Dedifferentiated amniotic fluid mesenchymal stem cell (primary cell): Measurements from ENCODE around the gene SEC14L1.
"Not testable (repeated sequence)": the region's sequence is repeated elsewhere in the genome, so short reads cannot be mapped to it uniquely, and the experiment has no call there.

Source experiments
- DNase-seq: peaks from one replicate; pipeline ENCODE4 v3.0.0-alpha.2; 2016; ENCODE audit errors: extremely low spot score

SEC14L1 gene

GRCh38 chr17:77237232-77238008 is 96.7 kb downstream of the SEC14L1 start:
- no peak for DNase-seq

- no peak for DNase-seq
These were observed 100.2 kb downstream of the SEC14L1 start for GRCh38 chr17:77240976-77241375.

- no peak for DNase-seq
These were observed 101.5 kb downstream of the SEC14L1 start for GRCh38 chr17:77242118-77242851.

DNA sequence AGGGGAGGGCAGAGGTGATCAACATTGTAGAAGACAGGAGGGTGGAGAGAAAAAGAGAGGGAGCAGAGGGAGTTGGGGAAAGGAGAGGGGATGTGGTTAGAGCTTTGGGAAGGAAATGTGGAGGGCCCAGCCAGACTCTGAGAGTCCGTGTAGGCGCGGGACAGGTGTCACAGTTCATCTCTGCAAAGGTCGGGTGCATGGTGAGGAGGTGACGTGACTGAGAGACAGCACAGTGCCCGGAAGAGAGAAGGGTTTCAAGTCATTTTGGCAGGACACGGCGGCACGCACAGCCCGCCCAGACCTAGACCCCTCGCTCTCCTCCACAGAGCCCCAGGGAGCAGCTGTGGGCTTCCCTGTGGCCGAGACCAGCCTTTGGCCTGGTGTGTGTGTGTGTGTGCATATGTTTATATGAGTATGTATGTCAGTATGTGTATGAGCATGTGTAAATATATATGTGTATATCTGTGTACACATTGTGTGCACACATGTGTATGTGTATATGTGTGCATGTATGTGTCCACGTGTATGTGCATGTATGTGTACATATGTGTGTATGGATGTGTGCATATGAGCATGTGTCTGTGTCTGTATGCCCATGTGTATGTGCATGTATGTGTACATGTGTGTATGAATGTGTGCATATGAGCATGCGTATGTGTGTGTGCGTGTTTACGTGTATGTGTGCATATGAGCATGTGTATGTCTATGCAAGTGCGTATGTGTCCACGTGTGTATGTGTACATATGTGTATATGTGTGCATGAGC is 104.6 kb downstream of the SEC14L1 start:
- DNase-seq, result no peak

DNA sequence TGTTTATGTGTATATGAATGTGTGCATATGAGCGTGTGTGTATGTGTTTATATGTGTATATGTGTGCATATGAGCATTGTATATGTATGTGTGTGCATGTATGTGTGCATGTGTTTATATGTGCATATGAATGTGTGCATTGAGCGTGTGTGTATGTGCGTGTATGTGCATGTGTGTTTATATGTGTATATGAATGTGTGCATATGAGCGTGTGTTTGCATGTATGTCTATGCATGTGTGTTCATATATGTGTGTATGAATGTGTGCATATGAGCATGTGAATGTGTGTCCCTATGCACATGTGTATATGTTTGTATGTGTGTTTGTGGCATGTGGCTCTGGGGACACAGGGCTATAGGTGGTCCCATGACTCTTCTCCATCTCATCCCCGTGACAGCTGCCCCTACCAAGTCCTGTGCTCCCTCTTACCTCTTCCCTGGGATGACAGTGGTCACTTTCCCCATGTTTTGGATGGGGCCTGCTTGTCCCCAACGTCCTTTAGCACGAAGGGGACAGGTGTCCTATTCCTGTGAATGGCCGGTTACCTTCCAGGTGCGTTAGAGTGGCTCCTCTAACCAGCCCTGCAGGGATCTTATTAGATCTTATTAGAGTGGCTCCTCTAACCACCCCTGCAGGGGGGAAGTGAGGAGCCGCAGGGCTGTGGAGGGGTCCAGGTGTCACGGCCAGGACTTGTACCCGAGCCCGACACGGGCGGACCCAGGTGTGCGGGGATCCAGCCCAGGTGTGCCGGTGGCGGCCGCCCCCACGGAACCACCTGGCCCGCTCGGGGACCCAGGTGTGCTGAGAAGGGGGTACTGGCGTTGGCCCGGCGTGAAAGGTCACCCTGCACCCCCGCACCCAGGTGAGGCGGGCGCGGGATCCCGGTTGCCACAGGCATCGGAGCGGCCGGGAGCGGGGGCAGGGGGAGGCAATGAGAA is 105.6 kb downstream of the SEC14L1 start:
- DNase-seq, result no peak

GRCh38 chr17:77247048-77247541 is 106.3 kb downstream of the SEC14L1 start:
- DNase-seq, result peak; percentile 58

GRCh38 chr17:77247609-77248008 is 106.8 kb downstream of the SEC14L1 start:
- DNase-seq, result no peak

DNA sequence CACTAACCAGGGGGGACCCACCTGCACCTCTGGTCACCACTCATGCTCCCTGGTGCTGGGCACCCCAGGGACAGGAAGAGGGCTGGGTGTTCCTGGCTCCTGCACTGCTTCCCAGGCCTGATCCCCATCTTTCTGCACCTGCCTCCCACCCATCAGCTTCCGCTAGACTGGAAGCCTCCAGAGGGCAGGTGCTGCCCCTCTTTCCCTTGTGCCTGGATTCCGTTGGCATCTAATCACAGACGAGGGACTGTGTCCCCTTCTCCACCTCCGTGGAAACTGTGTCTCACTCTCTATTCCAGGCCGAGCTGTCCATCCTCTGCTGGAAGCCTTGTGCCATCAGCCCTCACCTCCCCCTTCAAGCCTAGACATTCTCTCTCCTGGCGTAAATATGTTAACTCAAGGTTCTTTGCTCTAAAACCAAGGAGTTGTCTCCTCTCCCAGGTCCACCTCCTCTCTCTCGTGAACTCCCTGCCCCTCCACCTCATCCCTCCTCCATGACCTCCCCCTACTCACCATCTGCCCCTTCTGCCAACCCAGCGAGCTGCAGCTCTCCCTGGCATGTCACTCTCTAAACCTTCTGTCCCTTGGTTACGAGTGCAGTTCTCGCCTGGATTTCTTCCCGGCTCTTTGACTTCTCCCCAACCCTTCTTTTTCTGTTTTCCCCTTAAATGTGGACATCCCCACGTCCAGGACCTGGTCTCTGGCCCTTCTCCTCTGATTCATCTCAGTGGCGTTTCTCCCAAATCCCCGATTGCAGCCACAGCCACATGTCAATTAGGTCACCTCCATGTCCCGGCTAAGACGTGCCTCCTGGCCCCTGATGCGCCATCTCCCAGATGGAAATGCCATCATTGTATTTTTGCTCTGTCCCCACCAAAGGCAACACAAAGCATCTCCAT is 107.7 kb downstream of the SEC14L1 start:
- DNase-seq, result no peak

DNA sequence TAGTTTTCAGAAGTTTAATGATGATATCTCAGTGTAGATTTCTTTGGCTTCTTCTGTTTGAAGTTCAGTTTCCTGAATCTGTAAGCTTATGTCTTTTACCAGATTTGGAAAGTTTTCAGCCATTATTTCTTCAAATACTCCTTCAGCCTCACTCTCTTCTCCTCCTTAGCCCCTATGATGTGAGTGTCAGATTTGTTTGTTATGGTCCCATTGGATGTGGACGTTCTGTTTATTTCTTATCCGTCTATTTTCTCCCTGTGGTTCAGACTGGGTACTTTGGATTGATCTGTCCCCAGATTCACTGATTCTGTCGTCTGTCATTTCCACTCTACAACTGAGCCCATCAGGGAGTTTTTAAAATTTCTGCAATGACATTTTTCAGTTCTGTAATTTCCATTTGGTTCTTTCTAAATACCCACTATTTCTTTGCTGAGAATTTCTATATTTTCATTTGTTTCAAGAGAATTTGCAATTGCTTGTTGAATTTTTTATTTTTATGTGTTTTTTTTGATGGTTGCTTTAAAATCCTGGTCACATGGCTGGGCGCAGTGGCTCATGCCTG is 110.9 kb downstream of the SEC14L1 start:
- DNase-seq, result no peak

GRCh38 chr17:77252306-77252705 is 111.5 kb downstream of the SEC14L1 start:
- peak; percentile 19 for DNase-seq

GRCh38 chr17:77253611-77254051 is 112.9 kb downstream of the SEC14L1 start:
- no peak for DNase-seq

GRCh38 chr17:77254951-77255825 is 114.4 kb downstream of the SEC14L1 start:
- peak; percentile 91 for DNase-seq

DNA sequence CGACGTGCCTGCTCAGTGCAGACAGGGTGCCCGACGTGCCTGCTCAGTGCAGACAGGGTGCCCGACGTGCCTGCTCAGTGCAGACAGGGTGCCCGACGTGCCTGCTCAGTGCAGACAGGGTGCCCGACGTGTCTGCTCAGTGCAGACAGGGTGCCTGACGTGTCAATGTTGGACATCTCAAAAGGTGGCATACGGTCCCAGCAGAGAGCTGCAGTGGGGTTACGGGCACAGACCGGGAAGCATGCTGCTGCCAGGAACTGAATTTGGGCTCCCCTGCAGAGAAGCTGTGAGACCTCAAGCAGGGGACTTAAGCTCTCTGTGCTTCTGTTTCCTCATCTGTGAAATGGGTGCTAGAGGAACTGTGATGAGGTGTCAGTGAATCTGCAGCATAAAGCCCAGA is 115.2 kb downstream of the SEC14L1 start:
- DNase-seq, result not testable (repeated sequence)

GRCh38 chr17:77256710-77257109 is 115.9 kb downstream of the SEC14L1 start:
- no peak for DNase-seq

GRCh38 chr17:77257169-77257568 is 116.4 kb downstream of the SEC14L1 start:
- DNase-seq, result no peak

- DNase-seq, result no peak
These were observed 117.1 kb downstream of the SEC14L1 start for GRCh38 chr17:77257596-77258458.

DNA sequence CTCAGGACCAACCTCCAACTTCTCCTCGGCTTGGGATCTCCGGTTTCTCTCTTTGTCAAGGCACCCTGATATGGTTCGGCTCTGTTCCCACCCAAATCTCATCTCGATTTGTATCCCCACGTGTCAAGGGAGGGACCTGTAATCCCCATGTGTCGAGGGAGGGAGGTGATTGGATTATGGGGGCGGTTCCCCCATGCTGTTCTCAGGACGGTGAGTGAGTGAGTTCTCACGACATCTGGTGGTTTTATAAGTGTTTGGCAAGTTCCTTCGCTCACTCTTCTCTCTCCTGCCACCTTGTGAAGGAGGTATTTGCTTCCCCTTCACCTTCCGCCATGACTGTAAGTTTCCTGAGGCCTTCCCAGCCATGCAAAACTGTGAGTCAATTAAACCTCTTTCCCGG is 117.9 kb downstream of the SEC14L1 start:
- DNase-seq, result no peak
